Measurements from ENCODE around the gene CDC42EP5.

CDC42EP5 gene

DNA sequence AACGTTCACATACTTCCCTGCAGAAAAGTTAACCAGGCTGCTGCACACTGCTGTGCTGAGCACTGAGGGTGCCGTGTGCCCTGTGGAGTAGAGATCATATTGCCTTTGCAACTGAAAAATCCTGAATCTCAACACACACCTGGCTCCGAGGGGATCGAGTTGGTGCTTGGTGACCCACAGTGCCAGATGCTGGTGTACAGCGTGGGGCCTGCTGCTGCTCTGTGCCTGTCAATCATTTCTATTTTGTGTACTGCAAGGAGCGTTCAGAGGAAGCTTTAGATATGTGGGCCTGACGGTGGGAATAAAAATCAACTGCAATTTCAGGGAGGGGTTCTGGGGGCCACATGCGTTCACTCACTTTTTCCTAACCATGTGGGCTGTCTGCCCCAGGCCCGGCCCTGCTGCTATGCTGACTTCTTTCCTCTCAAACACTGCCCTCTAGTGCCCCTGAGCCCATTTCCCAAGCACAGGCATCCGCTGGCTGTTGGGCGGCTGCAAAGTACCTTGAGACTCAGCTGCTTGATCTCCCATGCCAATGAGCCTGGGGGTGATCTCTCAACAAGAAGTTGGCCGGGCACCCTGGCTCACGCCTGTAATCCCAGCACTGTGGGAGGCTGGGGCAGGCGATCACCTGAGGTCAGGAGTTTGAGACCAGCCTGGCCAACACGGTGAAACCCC lies 33.8 kb downstream of the CDC42EP5 start:
- no peaks in the 10 kb centered on the region for H3K9me3 Mint-ChIP-seq
- peak overlapping the region; percentile 52 to 82 (median 61) for H3K27ac Mint-ChIP-seq
- TF ChIP-seq, protein P1, sequence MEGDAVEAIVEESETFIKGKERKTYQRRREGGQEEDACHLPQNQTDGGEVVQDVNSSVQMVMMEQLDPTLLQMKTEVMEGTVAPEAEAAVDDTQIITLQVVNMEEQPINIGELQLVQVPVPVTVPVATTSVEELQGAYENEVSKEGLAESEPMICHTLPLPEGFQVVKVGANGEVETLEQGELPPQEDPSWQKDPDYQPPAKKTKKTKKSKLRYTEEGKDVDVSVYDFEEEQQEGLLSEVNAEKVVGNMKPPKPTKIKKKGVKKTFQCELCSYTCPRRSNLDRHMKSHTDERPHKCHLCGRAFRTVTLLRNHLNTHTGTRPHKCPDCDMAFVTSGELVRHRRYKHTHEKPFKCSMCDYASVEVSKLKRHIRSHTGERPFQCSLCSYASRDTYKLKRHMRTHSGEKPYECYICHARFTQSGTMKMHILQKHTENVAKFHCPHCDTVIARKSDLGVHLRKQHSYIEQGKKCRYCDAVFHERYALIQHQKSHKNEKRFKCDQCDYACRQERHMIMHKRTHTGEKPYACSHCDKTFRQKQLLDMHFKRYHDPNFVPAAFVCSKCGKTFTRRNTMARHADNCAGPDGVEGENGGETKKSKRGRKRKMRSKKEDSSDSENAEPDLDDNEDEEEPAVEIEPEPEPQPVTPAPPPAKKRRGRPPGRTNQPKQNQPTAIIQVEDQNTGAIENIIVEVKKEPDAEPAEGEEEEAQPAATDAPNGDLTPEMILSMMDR (IDR thresholded peaks at IDR 0.05; ENCODE audit: unreplicated experiment in 3 of 3): peak; percentile 39 to 58 (median 47)
- H3K27me3 Mint-ChIP-seq (ENCODE audit: low read depth): no peaks in the 10 kb centered on the region
- H3K4me3 Mint-ChIP-seq: no peak overlapping the region
- peaks cover 19% of the 10 kb centered on the region for H3K36me3 Mint-ChIP-seq (ENCODE audit: low read depth)
- H3K4me1 Mint-ChIP-seq: peaks cover 31% of the 10 kb centered on the region

DNA sequence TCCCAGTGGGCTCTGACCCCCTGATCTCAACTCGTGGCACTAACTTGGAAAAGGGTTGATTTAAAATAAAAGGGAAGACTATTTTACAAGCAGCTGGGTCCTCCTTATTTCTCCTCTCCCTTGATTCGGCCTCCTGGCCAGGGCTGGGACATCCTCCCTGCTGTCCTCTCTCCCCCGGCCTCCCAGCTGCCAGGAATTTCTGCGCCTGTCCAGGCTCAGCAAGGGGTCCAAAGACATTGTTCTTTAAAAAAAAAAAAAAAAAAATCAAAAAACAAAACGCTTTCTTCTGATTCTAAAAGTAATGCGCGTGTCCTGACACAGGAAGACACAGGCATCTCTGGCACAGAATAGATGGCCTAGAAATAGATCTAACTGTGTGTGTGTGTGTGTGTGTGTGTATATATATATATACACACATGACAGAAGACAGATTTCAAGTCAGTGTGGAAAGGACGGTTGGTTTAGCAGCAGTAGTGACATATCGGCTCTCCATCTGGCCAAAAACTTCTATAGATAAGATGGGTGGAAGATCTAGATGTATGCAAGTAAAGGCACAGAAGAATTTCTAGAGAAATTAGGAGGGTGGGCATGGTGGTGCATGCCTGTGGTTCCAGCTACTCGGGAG lies 36.4 kb downstream of the CDC42EP5 start:
- H3K9me3 Mint-ChIP-seq: no peaks in the 10 kb centered on the region
- TF ChIP-seq, protein P1 (IDR thresholded peaks at IDR 0.05; ENCODE audit: unreplicated experiment in 3 of 3): no peak
- peaks cover 8% of the 10 kb centered on the region for H3K36me3 Mint-ChIP-seq (ENCODE audit: low read depth)

DNA sequence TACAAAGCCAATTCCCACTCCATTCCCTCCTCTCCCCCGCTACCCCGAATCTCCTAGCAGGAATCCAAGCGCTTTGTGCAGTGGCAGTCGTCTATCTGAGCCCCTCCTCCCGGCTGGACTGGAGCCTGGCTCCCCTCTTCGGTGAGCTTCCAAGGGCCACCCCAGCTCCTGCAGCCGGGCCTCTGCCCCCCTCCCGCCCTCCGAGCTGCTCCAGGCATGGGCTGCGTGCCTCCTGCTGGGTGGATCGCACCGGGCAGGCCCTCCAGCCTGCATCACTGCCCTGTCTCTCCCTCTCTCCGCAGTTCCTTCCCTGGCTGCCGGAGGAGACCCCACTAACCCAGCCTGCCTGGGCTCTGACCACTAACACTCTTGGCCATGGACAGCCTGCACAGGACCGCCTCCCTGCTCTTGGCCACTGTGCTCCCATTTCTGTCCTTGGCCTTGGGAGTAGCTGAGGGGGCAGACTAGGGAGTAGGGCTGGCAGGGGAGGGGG lies 37.0 kb downstream of the CDC42EP5 start:
- Mint-ChIP-seq H3K27ac (peak overlapping the region; percentile 75 to 85 (median 82)), H3K27me3 (ENCODE audit: low read depth) (peaks cover 5% of the 10 kb centered on the region), H3K36me3 (ENCODE audit: low read depth) (peaks cover 7% of the 10 kb centered on the region), H3K4me3 (peak overlapping the region; percentile 28 to 46 (median 31)), H3K4me1 (peaks cover 36% of the 10 kb centered on the region), H3K9me3 (no peaks in the 10 kb centered on the region)
- TF ChIP-seq, protein P1 (IDR thresholded peaks at IDR 0.05; ENCODE audit: unreplicated experiment in 3 of 3): no peak

More for the DNA sequence above, 36.4 kb downstream of the CDC42EP5 start:
- peaks cover 31% of the 10 kb centered on the region for H3K4me1 Mint-ChIP-seq
- H3K27ac Mint-ChIP-seq: peak overlapping the region; percentile 75 to 85 (median 82)
- H3K27me3 Mint-ChIP-seq (ENCODE audit: low read depth): no peaks in the 10 kb centered on the region
- peak overlapping the region; percentile 28 to 46 (median 31) for H3K4me3 Mint-ChIP-seq

DNA sequence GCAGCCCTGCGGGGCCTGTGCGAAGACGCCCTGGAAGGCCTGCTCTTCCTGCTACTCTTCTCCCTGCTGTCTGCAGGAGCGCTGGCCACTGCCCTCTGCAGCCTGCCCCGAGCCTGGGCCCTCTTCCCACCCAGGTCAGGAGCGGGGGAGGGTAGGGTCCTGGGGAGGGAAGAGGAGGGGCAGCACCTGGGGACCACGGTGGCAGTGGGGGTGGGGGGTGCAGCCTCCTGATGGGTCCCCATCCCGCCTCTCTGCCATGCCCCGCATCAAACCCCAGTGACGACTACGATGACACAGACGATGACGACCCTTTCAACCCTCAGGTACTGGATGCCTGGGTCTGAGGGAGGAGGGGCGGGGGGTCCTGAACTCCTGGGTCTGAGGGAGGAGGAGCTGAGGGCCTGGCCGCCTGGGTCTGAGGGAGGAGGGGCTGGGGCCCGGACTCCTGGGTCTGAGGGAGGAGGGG lies 37.5 kb downstream of the CDC42EP5 start:
- peaks cover 4% of the 10 kb centered on the region for H3K36me3 Mint-ChIP-seq (ENCODE audit: low read depth)
- no peak overlapping the region for H3K27ac Mint-ChIP-seq
- peaks cover 39% of the 10 kb centered on the region for H3K4me1 Mint-ChIP-seq
- H3K9me3 Mint-ChIP-seq: no peaks in the 10 kb centered on the region
- no peak overlapping the region for H3K4me3 Mint-ChIP-seq
- TF ChIP-seq, protein P1 (IDR thresholded peaks at IDR 0.05; ENCODE audit: unreplicated experiment in 3 of 3): no peak
- H3K27me3 Mint-ChIP-seq (ENCODE audit: low read depth): peaks cover 6% of the 10 kb centered on the region

DNA sequence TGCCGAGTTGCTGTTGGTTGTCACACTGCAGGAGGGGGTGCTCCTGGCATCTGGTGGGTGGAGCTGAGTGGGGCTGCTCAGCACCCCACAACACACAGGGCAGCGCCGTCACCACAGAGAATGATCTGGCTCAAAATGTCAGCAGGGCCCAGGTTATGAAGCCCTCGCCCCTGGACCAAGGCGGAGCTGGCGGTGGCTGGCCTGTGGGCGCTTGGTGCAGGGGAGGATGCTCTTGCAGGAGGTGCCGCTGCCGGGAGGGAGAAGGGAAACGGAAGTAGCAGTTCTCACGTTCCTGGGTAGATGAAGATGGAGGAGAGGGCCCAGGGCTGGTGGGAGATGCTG lies 38.3 kb downstream of the CDC42EP5 start:
- Mint-ChIP-seq H3K4me1 (peaks cover 39% of the 10 kb centered on the region), H3K9me3 (no peaks in the 10 kb centered on the region), H3K27me3 (ENCODE audit: low read depth) (peaks cover 6% of the 10 kb centered on the region), H3K27ac (peak overlapping the region in 1 of 3 experiments; percentile 60), H3K4me3 (no peak overlapping the region), H3K36me3 (ENCODE audit: low read depth) (peaks cover 4% of the 10 kb centered on the region)
- TF ChIP-seq, protein P1 (IDR thresholded peaks at IDR 0.05; ENCODE audit: unreplicated experiment in 3 of 3): no peak

All from nephron (organoid).